HFFc6 (cell line): ENCODE data around the gene SNTB2. TPM values are rescaled to one million over a fixed set of nuclear protein-coding genes. Genes with fewer than 3 reads are reported as not detected.

ENCODE experiments used
- DNase-seq: peaks from one replicate; pipeline ENCODE4 v3.0.0-alpha.2; 2018
- H3K27ac Mint-ChIP-seq: 2 replicates; pipeline ENCODE4 v1.8.0; 2020; ENCODE audit warnings: mild to moderate bottlenecking, mixed read lengths
- H3K27me3 Mint-ChIP-seq: 2 replicates; pipeline ENCODE4 v1.8.0; 2021; ENCODE audit warnings: mild to moderate bottlenecking, moderate library complexity, mixed read lengths; ENCODE audit not compliant: insufficient read depth
- H3K36me3 Mint-ChIP-seq: 2 replicates; pipeline ENCODE4 v1.8.0; 2021; ENCODE audit warnings: low read depth, mixed read lengths
- H3K4me1 Mint-ChIP-seq: 2 replicates; pipeline ENCODE4 v1.8.0; 2020; ENCODE audit warnings: low read depth, mixed read lengths
- H3K4me3 Mint-ChIP-seq: 2 replicates; pipeline ENCODE4 v1.8.0; 2020; ENCODE audit warnings: mild to moderate bottlenecking, moderate library complexity, mixed read lengths
- H3K9me3 Mint-ChIP-seq: 2 replicates; pipeline ENCODE4 v1.8.0; 2020; ENCODE audit warnings: mild to moderate bottlenecking, mixed read lengths
- CTCF ChIP-seq: fragments of 200-600 bp; sonication (generic); IDR thresholded peaks from 2 replicates; pipeline ENCODE4 v1.5.0; 2021; ENCODE audit warnings: antibody characterized with exemption, mild to moderate bottlenecking
- total RNA-seq, 6 experiments: library from RNA; stranded (reverse); fragmentation: NEBNext Ultra II Directional; extraction: Animal tissue kit (Norgen Biotek cat#: 25700); gene quantifications; 2 replicates in 1 of 6; 3 replicates in 5 of 6; pipeline ENCODE4 v1.2.3, GENCODE V29; 2021

SNTB2 gene
- total RNA-seq, 6 experiments from 2014 or later = 52.0 to 64.8 (median 58.6) TPM

GRCh38 chr16:69322343-69322742 is 135.4 kb downstream of the SNTB2 start:
- no peak for TF ChIP-seq CTCF
- no peak for DNase-seq
- peaks cover 48% of the 10 kb centered on the region for H3K36me3 Mint-ChIP-seq
- no peaks in the 10 kb centered on the region for H3K9me3 Mint-ChIP-seq
- no peak overlapping the region for H3K4me3 Mint-ChIP-seq
- H3K4me1 Mint-ChIP-seq = peaks cover 21% of the 10 kb centered on the region
- H3K27me3 Mint-ChIP-seq = no peaks in the 10 kb centered on the region; the same call in none of the 2 replicates
- H3K27ac Mint-ChIP-seq = peak overlapping the region; percentile 7; the same call in 1 of the 2 replicates

GRCh38 chr16:69323415-69323814 is 136.5 kb downstream of the SNTB2 start:
- DNase-seq = no peak
- Mint-ChIP-seq H3K9me3 (no peaks in the 10 kb centered on the region), H3K36me3 (peaks cover 48% of the 10 kb centered on the region), H3K27ac (no peak overlapping the region), H3K4me3 (no peak overlapping the region), H3K27me3 (no peaks in the 10 kb centered on the region; the same call in none of the 2 replicates), H3K4me1 (peaks cover 25% of the 10 kb centered on the region)
- TF ChIP-seq CTCF = no peak

GRCh38 chr16:69324013-69324531 is 137.1 kb downstream of the SNTB2 start:
- Mint-ChIP-seq H3K27ac (no peak overlapping the region), H3K4me3 (no peak overlapping the region), H3K36me3 (peaks cover 48% of the 10 kb centered on the region), H3K27me3 (peaks cover 2% of the 10 kb centered on the region), H3K4me1 (peaks cover 31% of the 10 kb centered on the region), H3K9me3 (no peaks in the 10 kb centered on the region)
- no peak for DNase-seq
- no peak for TF ChIP-seq CTCF

- peaks cover 43% of the 10 kb centered on the region for H3K36me3 Mint-ChIP-seq
- no peaks in the 10 kb centered on the region for H3K9me3 Mint-ChIP-seq
- H3K27me3 Mint-ChIP-seq = peaks cover 6% of the 10 kb centered on the region
- H3K4me1 Mint-ChIP-seq = peaks cover 37% of the 10 kb centered on the region
- no peak overlapping the region for H3K27ac Mint-ChIP-seq
- no peak overlapping the region for H3K4me3 Mint-ChIP-seq
- no peak for DNase-seq
- no peak for TF ChIP-seq CTCF
Measured at GRCh38 chr16:69324585-69325253, 137.8 kb downstream of the SNTB2 start.

- H3K27ac Mint-ChIP-seq = no peak overlapping the region
- DNase-seq = no peak
- peaks cover 41% of the 10 kb centered on the region for H3K36me3 Mint-ChIP-seq
- no peaks in the 10 kb centered on the region for H3K9me3 Mint-ChIP-seq
- H3K27me3 Mint-ChIP-seq = peaks cover 6% of the 10 kb centered on the region
- no peak overlapping the region for H3K4me3 Mint-ChIP-seq
- peaks cover 37% of the 10 kb centered on the region for H3K4me1 Mint-ChIP-seq
- no peak for TF ChIP-seq CTCF
Measured at GRCh38 chr16:69325784-69326171, 138.8 kb downstream of the SNTB2 start.
